ENCODE measurements around the gene ATXN10.

The ATXN10 gene

GRCh38 chr22:45872659-45873263, 201.1 kb downstream of the ATXN10 start:
- no peak for DNase-seq

GRCh38 chr22:45876136-45877035, 204.8 kb downstream of the ATXN10 start:
- no peak for DNase-seq

- DNase-seq = no peak
Observed at GRCh38 chr22:45877036-45877380, 205.4 kb downstream of the ATXN10 start.

- no peak for DNase-seq
Observed at GRCh38 chr22:45877651-45878050, 206.0 kb downstream of the ATXN10 start.

GRCh38 chr22:45878051-45878781, 206.6 kb downstream of the ATXN10 start:
- DNase-seq = peak in 9 of 56 donors; percentile 19 to 45 (median 29)

GRCh38 chr22:45878901-45879551, 207.4 kb downstream of the ATXN10 start:
- no peak for DNase-seq

- DNase-seq = peak in 1 of 56 donors; percentile 37
Observed at GRCh38 chr22:45879552-45879949, 207.9 kb downstream of the ATXN10 start.

- DNase-seq = no peak
Observed at GRCh38 chr22:45880091-45880715, 208.6 kb downstream of the ATXN10 start.

GRCh38 chr22:45880716-45881523, 209.3 kb downstream of the ATXN10 start:
- peak in 17 of 56 donors; percentile 23 to 60 (median 41) for DNase-seq

GRCh38 chr22:45881524-45881875, 209.9 kb downstream of the ATXN10 start:
- DNase-seq = no peak

GRCh38 chr22:45882881-45883810, 211.5 kb downstream of the ATXN10 start:
- DNase-seq = peak in 13 of 56 donors; percentile 16 to 74 (median 30)

- no peak for DNase-seq
Observed at GRCh38 chr22:45883811-45884170, 212.2 kb downstream of the ATXN10 start.

GRCh38 chr22:45884201-45885062, 212.8 kb downstream of the ATXN10 start:
- no peak for DNase-seq

- DNase-seq = no peak
Observed at GRCh38 chr22:45885171-45885840, 213.7 kb downstream of the ATXN10 start.

- peak in 24 of 56 donors; percentile 12 to 75 (median 47) for DNase-seq
Observed at GRCh38 chr22:45885941-45886395, 214.3 kb downstream of the ATXN10 start.

GRCh38 chr22:45886540-45886939, 214.9 kb downstream of the ATXN10 start:
- no peak for DNase-seq

Measured in amygdala (tissue), 56 donors.